GM18526 (cell line): ENCODE measurements around the gene PLAAT2.

Experiments used
- POLR2A ChIP-seq: IDR thresholded peaks from 3 replicates; pipeline ENCODE4 v1.6.1; 2011; ENCODE audit not compliant: insufficient read length; ENCODE audit errors: extremely low read depth

Gene PLAAT2

GRCh38 chr11:63589000-63589399 is 25.8 kb upstream of the PLAAT2 start:
- no peak for TF ChIP-seq POLR2A

- no peak for TF ChIP-seq POLR2A
Observed at GRCh38 chr11:63586451-63587166, 23.4 kb upstream of the PLAAT2 start.

GRCh38 chr11:63583357-63583677 is 20.1 kb upstream of the PLAAT2 start:
- no peak for TF ChIP-seq POLR2A

GRCh38 chr11:63574856-63575602 is 11.8 kb upstream of the PLAAT2 start:
- no peak for TF ChIP-seq POLR2A

- no peak for TF ChIP-seq POLR2A
Observed at GRCh38 chr11:63573881-63574855, 11.0 kb upstream of the PLAAT2 start.

- no peak for TF ChIP-seq POLR2A
Observed at GRCh38 chr11:63572026-63572688, 9.0 kb upstream of the PLAAT2 start.

- no peak for TF ChIP-seq POLR2A
Observed at GRCh38 chr11:63569570-63569969, 6.4 kb upstream of the PLAAT2 start.

- no peak for TF ChIP-seq POLR2A
Observed at GRCh38 chr11:63567044-63567840, 4.1 kb upstream of the PLAAT2 start.

- TF ChIP-seq POLR2A = no peak
Observed at GRCh38 chr11:63564784-63565350, 1.7 kb upstream of the PLAAT2 start.

- TF ChIP-seq POLR2A = no peak
Observed at GRCh38 chr11:63564056-63564774, 1.0 kb upstream of the PLAAT2 start.

- TF ChIP-seq POLR2A = no peak
Observed at GRCh38 chr11:63560506-63561180, 2.5 kb downstream of the PLAAT2 start.

GRCh38 chr11:63558459-63559157 is 4.6 kb downstream of the PLAAT2 start:
- TF ChIP-seq POLR2A = no peak
